Activated T-cell treated with anti-CD3 and anti-CD28 coated beads, Interleukin-2, amount 50 U/mL, for 4 hours (primary cell): ENCODE results near the gene FBN2. TPM values are rescaled to one million over a fixed set of nuclear protein-coding genes. Genes with fewer than 3 reads are reported as not detected.
"Not testable (repeated sequence)": the region's sequence is repeated elsewhere in the genome, so short reads cannot be mapped to it uniquely, and the experiment has no call there.

Source experiments
- ATAC-seq, 2 donors: fragments of 200-7000 bp; cut with Tn5 transposase; one replicate each; pipeline ENCODE4 v1.10.0; 2021
- DNase-seq: peaks from one replicate; pipeline ENCODE4 v3.0.0-alpha.2; 2020
- H3K27me3 Mint-ChIP-seq: one replicate; pipeline ENCODE4 v1.8.0; 2021; ENCODE audit warnings: low read depth, mixed read lengths
- H3K36me3 Mint-ChIP-seq: one replicate; pipeline ENCODE4 v1.8.0; 2022; ENCODE audit warnings: mixed read lengths; ENCODE audit not compliant: insufficient read depth
- H3K4me1 Mint-ChIP-seq: one replicate; pipeline ENCODE4 v1.8.0; 2021; ENCODE audit warnings: low read depth, mixed read lengths
- H3K4me3 Mint-ChIP-seq: one replicate; pipeline ENCODE4 v1.8.0; 2021; ENCODE audit warnings: mild to moderate bottlenecking, moderate library complexity, mixed read lengths
- H3K9me3 Mint-ChIP-seq: one replicate; pipeline ENCODE4 v1.8.0; 2021; ENCODE audit warnings: mixed read lengths
- total RNA-seq, 3 donors: library from RNA; stranded (reverse); gene quantifications; one replicate each; pipeline ENCODE4 v1.2.1, GENCODE V29; 2021

The FBN2 gene
- total RNA-seq, 3 donors from 2014 or later, result 0.15 to 0.26 (median 0.19) TPM

DNA sequence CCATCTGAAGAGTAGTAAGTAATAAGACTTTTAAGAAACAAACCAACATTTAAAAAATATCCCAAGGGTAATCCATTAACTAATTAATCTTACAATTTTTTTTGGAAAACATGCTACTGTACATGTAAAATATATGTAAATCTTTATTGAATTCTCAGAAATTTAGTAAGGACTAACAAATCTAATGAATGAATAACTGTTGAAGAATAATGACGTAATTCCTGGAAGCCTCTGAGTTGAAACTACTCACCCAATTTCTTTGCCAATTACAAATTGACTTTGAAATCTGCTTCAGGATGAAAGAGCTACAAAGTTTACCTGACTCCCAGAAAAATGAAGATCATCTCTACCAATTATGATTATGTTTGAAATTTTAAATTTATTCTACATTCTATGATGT is 21.1 kb downstream of the FBN2 start:
- Mint-ChIP-seq H3K36me3 (no peaks in the 10 kb centered on the region), H3K9me3 (no peaks in the 10 kb centered on the region), H3K4me1 (no peaks in the 10 kb centered on the region), H3K27me3 (no peaks in the 10 kb centered on the region), H3K4me3 (no peak overlapping the region)
- DNase-seq (no peak), ATAC-seq (no peak)

DNA sequence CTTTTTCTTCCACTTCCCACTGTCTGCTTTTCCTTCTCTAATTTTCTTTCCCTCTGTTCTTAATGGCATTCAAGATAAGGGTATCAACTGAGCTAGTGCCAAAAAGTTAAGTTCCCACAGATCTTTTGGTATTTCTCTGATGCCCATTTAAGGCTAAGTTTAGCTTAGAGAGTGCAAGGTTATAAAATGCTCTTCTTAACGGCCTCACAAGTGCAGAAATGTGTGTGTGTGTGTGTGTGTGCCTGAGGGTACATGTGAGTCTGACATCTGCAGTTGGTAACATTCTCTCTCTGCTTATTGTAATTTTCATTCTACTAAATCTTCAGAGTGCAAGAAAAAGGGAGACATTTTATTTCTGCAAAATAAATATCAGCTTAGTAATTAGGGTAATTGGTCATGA is 24.2 kb downstream of the FBN2 start:
- Mint-ChIP-seq H3K9me3 (no peaks in the 10 kb centered on the region), H3K27me3 (no peaks in the 10 kb centered on the region), H3K36me3 (no peaks in the 10 kb centered on the region), H3K4me1 (no peaks in the 10 kb centered on the region), H3K4me3 (no peak overlapping the region)
- DNase-seq (no peak), ATAC-seq (no peak)

DNA sequence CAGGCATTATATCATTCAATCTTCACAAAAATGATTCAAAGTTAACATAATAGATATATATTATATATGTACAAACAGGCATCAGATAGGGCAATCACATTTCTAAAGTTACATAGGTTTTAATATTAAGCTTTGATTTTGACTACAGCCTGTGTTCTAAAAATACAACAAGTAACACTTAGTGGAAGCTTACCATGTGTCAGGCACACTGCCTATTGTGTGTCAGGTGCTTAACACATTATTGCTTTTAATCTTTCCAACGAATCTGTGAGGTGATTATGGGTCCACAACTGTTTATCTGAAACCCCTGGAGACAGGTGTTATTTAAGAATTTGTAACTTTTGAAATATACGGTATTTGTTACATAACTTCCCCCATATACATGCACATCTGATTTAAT is 25.2 kb downstream of the FBN2 start:
- no peaks in the 10 kb centered on the region for H3K36me3 Mint-ChIP-seq

DNA sequence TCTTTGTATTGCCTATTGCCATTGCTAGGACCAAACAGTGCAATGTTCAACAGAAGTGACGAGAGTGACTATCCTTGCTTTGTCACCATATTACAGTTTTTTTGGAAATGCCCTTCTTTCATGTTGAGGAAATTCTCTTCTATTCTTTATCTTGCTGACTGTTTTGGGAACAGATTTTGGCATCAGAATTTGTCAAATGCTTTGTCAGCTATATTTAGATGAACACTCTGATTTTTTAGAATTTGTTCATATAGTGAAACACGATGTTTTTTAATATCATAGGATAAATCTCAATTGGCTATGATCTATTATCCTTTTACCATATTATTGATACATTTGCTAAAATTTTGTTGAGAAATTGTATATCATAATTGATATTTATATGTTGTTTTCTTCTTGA is 31.4 kb downstream of the FBN2 start:
- H3K27me3 Mint-ChIP-seq, result no peaks in the 10 kb centered on the region
- H3K4me1 Mint-ChIP-seq, result no peaks in the 10 kb centered on the region
- no peak overlapping the region for H3K4me3 Mint-ChIP-seq
- ATAC-seq (no peak), DNase-seq (no peak)
- peaks cover 12% of the 10 kb centered on the region for H3K9me3 Mint-ChIP-seq
- no peaks in the 10 kb centered on the region for H3K36me3 Mint-ChIP-seq

More for the DNA sequence above, 25.2 kb downstream of the FBN2 start:
- Mint-ChIP-seq H3K4me3 (no peak overlapping the region), H3K4me1 (no peaks in the 10 kb centered on the region), H3K9me3 (peaks cover 5% of the 10 kb centered on the region), H3K27me3 (no peaks in the 10 kb centered on the region)
- no peak for ATAC-seq
- no peak for DNase-seq

GRCh38 chr5:128503727-128504126 is 34.3 kb downstream of the FBN2 start:
- not testable (repeated sequence) for DNase-seq, H3K4me1 Mint-ChIP-seq, H3K36me3 Mint-ChIP-seq, H3K27me3 Mint-ChIP-seq, H3K4me3 Mint-ChIP-seq, ATAC-seq
- H3K9me3 Mint-ChIP-seq, result peaks cover 12% of the 10 kb centered on the region

GRCh38 chr5:128498844-128499455 is 39.1 kb downstream of the FBN2 start:
- Mint-ChIP-seq H3K9me3 (peaks cover 15% of the 10 kb centered on the region), H3K36me3 (no peaks in the 10 kb centered on the region), H3K27me3 (no peaks in the 10 kb centered on the region), H3K4me3 (no peak overlapping the region), H3K4me1 (no peaks in the 10 kb centered on the region)
- ATAC-seq (no peak), DNase-seq (no peak)

DNA sequence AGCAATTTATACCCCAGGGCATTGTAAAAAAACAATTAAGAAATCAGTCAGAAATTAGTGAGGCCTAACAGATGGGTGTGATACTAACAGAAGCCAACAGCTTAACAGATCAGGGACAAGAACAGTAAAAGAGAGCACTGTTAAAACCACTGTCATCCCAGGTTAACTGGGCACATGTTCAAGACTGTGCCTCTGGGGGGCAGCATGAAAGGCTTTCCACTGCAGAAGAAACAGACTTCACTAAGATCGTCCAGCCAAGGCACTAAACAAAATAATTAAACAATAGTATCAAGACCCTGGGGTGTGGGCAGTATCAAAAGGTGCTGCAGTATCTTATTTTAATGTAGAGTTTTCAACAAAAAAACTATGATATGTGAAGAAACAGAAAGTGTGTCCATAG is 43.5 kb downstream of the FBN2 start:
- no peaks in the 10 kb centered on the region for H3K36me3 Mint-ChIP-seq
- H3K4me1 Mint-ChIP-seq, result no peaks in the 10 kb centered on the region
- no peak for DNase-seq
- peaks cover 13% of the 10 kb centered on the region for H3K9me3 Mint-ChIP-seq
- ATAC-seq, result no peak
- H3K27me3 Mint-ChIP-seq, result no peaks in the 10 kb centered on the region
- no peak overlapping the region for H3K4me3 Mint-ChIP-seq

- DNase-seq (no peak), ATAC-seq (no peak)
- Mint-ChIP-seq H3K36me3 (no peaks in the 10 kb centered on the region), H3K4me1 (no peaks in the 10 kb centered on the region), H3K27me3 (no peaks in the 10 kb centered on the region), H3K4me3 (no peak overlapping the region), H3K9me3 (peaks cover 13% of the 10 kb centered on the region)
These were observed 44.3 kb downstream of the FBN2 start for GRCh38 chr5:128493657-128494329.

GRCh38 chr5:128491291-128491690 is 46.8 kb downstream of the FBN2 start:
- no peaks in the 10 kb centered on the region for H3K36me3 Mint-ChIP-seq
- H3K9me3 Mint-ChIP-seq, result peaks cover 13% of the 10 kb centered on the region
- H3K27me3 Mint-ChIP-seq, result no peaks in the 10 kb centered on the region
- DNase-seq (no peak), ATAC-seq (no peak)
- H3K4me1 Mint-ChIP-seq, result no peaks in the 10 kb centered on the region
- H3K4me3 Mint-ChIP-seq, result no peak overlapping the region

GRCh38 chr5:128490761-128491160 is 47.3 kb downstream of the FBN2 start:
- no peak overlapping the region for H3K4me3 Mint-ChIP-seq
- H3K27me3 Mint-ChIP-seq, result no peaks in the 10 kb centered on the region
- peaks cover 13% of the 10 kb centered on the region for H3K9me3 Mint-ChIP-seq
- H3K36me3 Mint-ChIP-seq, result no peaks in the 10 kb centered on the region
- no peak for DNase-seq
- ATAC-seq, result no peak
- no peaks in the 10 kb centered on the region for H3K4me1 Mint-ChIP-seq

- DNase-seq, result no peak
- Mint-ChIP-seq H3K4me1 (no peaks in the 10 kb centered on the region), H3K9me3 (no peaks in the 10 kb centered on the region), H3K4me3 (no peak overlapping the region), H3K27me3 (no peaks in the 10 kb centered on the region), H3K36me3 (no peaks in the 10 kb centered on the region)
- ATAC-seq, result no peak
These were observed 51.0 kb downstream of the FBN2 start for GRCh38 chr5:128487041-128487440.

DNA sequence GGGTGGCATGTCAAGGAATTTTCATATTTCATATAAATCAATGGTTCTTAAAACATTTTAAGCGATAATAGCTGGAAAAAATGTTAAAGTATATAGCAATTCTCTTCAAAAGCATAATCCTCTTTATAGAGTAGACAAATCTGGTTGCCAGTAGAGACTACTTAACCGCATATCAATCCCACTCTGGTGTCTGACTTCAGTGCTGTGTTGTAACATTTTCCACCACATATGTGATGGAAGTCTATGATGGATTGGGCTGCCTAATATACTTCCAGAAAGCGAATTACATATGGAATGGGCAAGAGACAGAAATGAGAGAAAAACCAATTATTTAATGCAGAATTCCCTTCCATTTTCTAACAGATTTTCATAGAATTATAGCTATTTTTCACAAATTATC is 54.3 kb downstream of the FBN2 start:
- DNase-seq (no peak), ATAC-seq (no peak)
- no peaks in the 10 kb centered on the region for H3K9me3 Mint-ChIP-seq
- H3K4me1 Mint-ChIP-seq, result no peaks in the 10 kb centered on the region
- H3K27me3 Mint-ChIP-seq, result no peaks in the 10 kb centered on the region
- no peaks in the 10 kb centered on the region for H3K36me3 Mint-ChIP-seq
- H3K4me3 Mint-ChIP-seq, result no peak overlapping the region

DNA sequence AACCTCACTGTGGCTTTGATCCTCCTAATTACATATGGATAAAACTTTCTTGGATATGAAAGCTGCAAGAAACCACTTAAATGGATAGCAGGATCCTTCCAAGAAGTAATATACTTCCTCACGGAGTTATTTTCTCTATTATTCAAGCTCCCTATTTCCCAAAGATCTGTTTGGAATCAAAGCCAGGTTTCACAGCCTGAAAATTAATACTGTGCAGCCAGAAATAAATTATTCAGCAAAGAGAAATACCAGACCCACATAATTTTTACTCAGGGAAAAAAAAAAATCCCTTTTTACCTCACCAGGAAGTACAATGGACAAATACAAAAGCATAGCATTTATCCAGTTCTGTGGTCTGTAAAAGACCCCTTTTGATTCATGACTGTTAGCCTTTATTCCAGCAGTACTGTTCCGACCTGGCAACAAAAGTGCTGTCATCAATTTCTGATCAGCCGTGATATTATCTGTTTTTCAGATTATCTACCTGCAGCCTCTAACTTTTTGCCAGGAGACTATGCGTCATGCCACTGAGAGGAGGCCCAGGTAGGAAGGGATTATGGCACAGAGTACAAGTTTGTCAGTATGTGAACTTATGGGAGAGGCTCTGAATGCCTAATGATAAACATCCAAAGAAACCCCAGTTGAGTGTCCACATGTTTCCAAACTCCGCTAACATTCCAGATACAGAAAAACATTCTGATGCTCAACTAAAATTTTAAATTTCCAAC is 57.0 kb downstream of the FBN2 start:
- no peaks in the 10 kb centered on the region for H3K36me3 Mint-ChIP-seq
- no peaks in the 10 kb centered on the region for H3K27me3 Mint-ChIP-seq
- no peak for DNase-seq
- H3K4me1 Mint-ChIP-seq, result no peaks in the 10 kb centered on the region
- ATAC-seq, result no peak
- no peaks in the 10 kb centered on the region for H3K9me3 Mint-ChIP-seq
- H3K4me3 Mint-ChIP-seq, result no peak overlapping the region

- no peak for ATAC-seq
- Mint-ChIP-seq H3K4me3 (no peak overlapping the region), H3K9me3 (no peaks in the 10 kb centered on the region)
These were observed 57.9 kb downstream of the FBN2 start for GRCh38 chr5:128480158-128480557.

More at GRCh38 chr5:128480158-128480557, 57.9 kb downstream of the FBN2 start:
- H3K4me1 Mint-ChIP-seq, result no peaks in the 10 kb centered on the region
- no peak for DNase-seq
- no peaks in the 10 kb centered on the region for H3K27me3 Mint-ChIP-seq
- H3K36me3 Mint-ChIP-seq, result no peaks in the 10 kb centered on the region
